NCI-H446 treated with DMSO at 0.1 percent for 48 hours (cell line): Measurements from ENCODE around the gene CNR2.
"Not testable (repeated sequence)": the region's sequence is repeated elsewhere in the genome, so short reads cannot be mapped to it uniquely, and the experiment has no call there.

Source experiments
- DNase-seq: peaks from one replicate; lab custom pipeline; 2025; lab: John Stamatoyannopoulos, UW

Gene CNR2

GRCh38 chr1:23882746-23883145 is 30.4 kb downstream of the CNR2 start:
- no peak for DNase-seq

- DNase-seq: no peak
These were observed 33.4 kb downstream of the CNR2 start for GRCh38 chr1:23879809-23880208.

GRCh38 chr1:23878668-23879067 is 34.5 kb downstream of the CNR2 start:
- DNase-seq: no peak

- DNase-seq: no peak
These were observed 37.8 kb downstream of the CNR2 start for GRCh38 chr1:23875382-23875781.

- no peak for DNase-seq
These were observed 40.7 kb downstream of the CNR2 start for GRCh38 chr1:23872421-23872820.

- no peak for DNase-seq
These were observed 44.1 kb downstream of the CNR2 start for GRCh38 chr1:23869051-23869450.

- peak; percentile 9 for DNase-seq
These were observed 44.6 kb downstream of the CNR2 start for GRCh38 chr1:23868557-23869016.

- DNase-seq: peak; percentile 80
These were observed 45.1 kb downstream of the CNR2 start, which contains the start of gene FUCA1 for GRCh38 chr1:23867895-23868556. Gene FUCA1 (minus strand): TSS chr1:23868290. CDS start chr1:23868286, 4 bp downstream.

- DNase-seq: no peak
These were observed 45.6 kb downstream of the CNR2 start for GRCh38 chr1:23867542-23867894.

- DNase-seq: no peak
These were observed 47.6 kb downstream of the CNR2 start for GRCh38 chr1:23865543-23865930.

- no peak for DNase-seq
These were observed 48.2 kb downstream of the CNR2 start for GRCh38 chr1:23864801-23865542.

- DNase-seq: no peak
These were observed 50.5 kb downstream of the CNR2 start for GRCh38 chr1:23862640-23863039.

GRCh38 chr1:23854568-23854967 is 58.6 kb downstream of the CNR2 start:
- no peak for DNase-seq

GRCh38 chr1:23853124-23853523 is 60.0 kb downstream of the CNR2 start:
- not testable (repeated sequence) for DNase-seq

GRCh38 chr1:23851406-23851805 is 61.8 kb downstream of the CNR2 start:
- DNase-seq: not testable (repeated sequence)

- DNase-seq: no peak
These were observed 64.2 kb downstream of the CNR2 start for GRCh38 chr1:23848673-23849616.

GRCh38 chr1:23847482-23848095 is 65.6 kb downstream of the CNR2 start:
- DNase-seq: not testable (repeated sequence)

- no peak for DNase-seq
These were observed 68.0 kb downstream of the CNR2 start for GRCh38 chr1:23845163-23845562.

- no peak for DNase-seq
These were observed 69.5 kb downstream of the CNR2 start for GRCh38 chr1:23843644-23844043.

GRCh38 chr1:23838401-23838866 is 74.7 kb downstream of the CNR2 start:
- peak; percentile 17 for DNase-seq

GRCh38 chr1:23837908-23838307 is 75.3 kb downstream of the CNR2 start:
- DNase-seq: no peak

GRCh38 chr1:23836037-23836436 is 77.1 kb downstream of the CNR2 start:
- no peak for DNase-seq
